LHCN-M2 (cell line): ENCODE data around the gene MBD5. TPM values are rescaled to one million over a fixed set of nuclear protein-coding genes. Genes with fewer than 3 reads are reported as not detected.
A peak's percentile ranks its signal among the peaks of the same experiment; 100 is the strongest.

Experiments
- DNase-seq: peaks from one replicate; pipeline ENCODE4 v3.0.0-alpha.2; 2012; ENCODE audit warnings: low read depth
- total RNA-seq: library from RNA; depleted of rRNA; stranded (reverse); fragments of >200 nt; gene quantifications from 2 replicates; pipeline ENCODE4 v1.2.3, GENCODE V29; 2014

Gene MBD5
- total RNA-seq, 1 experiment from 2014 or later = 15.6 TPM

GRCh38 chr2:148458171-148458570, 437.3 kb downstream of the MBD5 start:
- no peak for DNase-seq

- DNase-seq = no peak
Measured at GRCh38 chr2:148459377-148459778, 438.5 kb downstream of the MBD5 start.

GRCh38 chr2:148461876-148462275, 441.0 kb downstream of the MBD5 start:
- no peak for DNase-seq

GRCh38 chr2:148475626-148476025, 454.7 kb downstream of the MBD5 start:
- DNase-seq = no peak

GRCh38 chr2:148479398-148479797, 458.5 kb downstream of the MBD5 start:
- no peak for DNase-seq

GRCh38 chr2:148483665-148484064, 462.8 kb downstream of the MBD5 start:
- peak; percentile 30 for DNase-seq

- DNase-seq = no peak
Measured at GRCh38 chr2:148484066-148484465, 463.2 kb downstream of the MBD5 start.

- no peak for DNase-seq
Measured at GRCh38 chr2:148486655-148487054, 465.8 kb downstream of the MBD5 start.

- DNase-seq = no peak
Measured at GRCh38 chr2:148487439-148487838, 466.5 kb downstream of the MBD5 start.

- no peak for DNase-seq
Measured at GRCh38 chr2:148490840-148491439, 470.0 kb downstream of the MBD5 start.

GRCh38 chr2:148493822-148494563, 473.1 kb downstream of the MBD5 start:
- no peak for DNase-seq

GRCh38 chr2:148495586-148495985, 474.7 kb downstream of the MBD5 start:
- DNase-seq = no peak

- peak; percentile 8 for DNase-seq
Measured at GRCh38 chr2:148501545-148501944, 480.7 kb downstream of the MBD5 start.

- no peak for DNase-seq
Measured at GRCh38 chr2:148503516-148503915, 482.6 kb downstream of the MBD5 start.

- no peak for DNase-seq
Measured at GRCh38 chr2:148507970-148508369, 487.1 kb downstream of the MBD5 start.

- DNase-seq = no peak
Measured at GRCh38 chr2:148508878-148509287, 488.0 kb downstream of the MBD5 start.

GRCh38 chr2:148509288-148509902, 488.5 kb downstream of the MBD5 start:
- peak; percentile 71 for DNase-seq

- no peak for DNase-seq
Measured at GRCh38 chr2:148511883-148512282, 491.0 kb downstream of the MBD5 start.

GRCh38 chr2:148512501-148512900, 491.6 kb downstream of the MBD5 start:
- no peak for DNase-seq

GRCh38 chr2:148513427-148513826, 492.5 kb downstream of the MBD5 start:
- DNase-seq = no peak

- no peak for DNase-seq
Measured at GRCh38 chr2:148515120-148515519, 494.2 kb downstream of the MBD5 start.

- DNase-seq = no peak
Measured at GRCh38 chr2:148515976-148516375, 495.1 kb downstream of the MBD5 start.

- DNase-seq = no peak
Measured at GRCh38 chr2:148517296-148517695, 496.4 kb downstream of the MBD5 start.
